Dendritic cell treated with granulocyte-macrophage colony-stimulating factor and Interleukin-4, amounts not matched to agents 40 ng/mL and 50 ng/mL, for 4 days (primary cell): ENCODE data around the gene SPATA31D1.

Experiments
- H3K27ac Mint-ChIP-seq: one replicate; pipeline ENCODE4 v1.8.0; 2022; ENCODE audit warnings: mild to moderate bottlenecking, mixed read lengths
- H3K27me3 Mint-ChIP-seq: one replicate; pipeline ENCODE4 v1.8.0; 2022; ENCODE audit warnings: mild to moderate bottlenecking, mixed read lengths
- H3K36me3 Mint-ChIP-seq: one replicate; pipeline ENCODE4 v1.8.0; 2022; ENCODE audit warnings: low read depth, mixed read lengths
- H3K4me1 Mint-ChIP-seq: one replicate; pipeline ENCODE4 v1.8.0; 2022; ENCODE audit warnings: low read depth, mixed read lengths
- H3K4me3 Mint-ChIP-seq: one replicate; pipeline ENCODE4 v1.8.0; 2022; ENCODE audit warnings: mild to moderate bottlenecking, moderate library complexity, mixed read lengths
- H3K9me3 Mint-ChIP-seq: one replicate; pipeline ENCODE4 v1.8.0; 2022; ENCODE audit warnings: mixed read lengths
- intact Hi-C: fragments of 100-400 bp; cut with micrococcal nuclease; formaldehyde crosslinking; loops from one replicate; pipeline ENCODE4 v1.15.0; 2022

SPATA31D1 gene

GRCh38 chr9:82037126-82037525 lies 48.6 kb downstream of the SPATA31D1 start:
- H3K36me3 Mint-ChIP-seq = no peaks in the 10 kb centered on the region
- no peak overlapping the region for H3K4me3 Mint-ChIP-seq
- intact Hi-C loops = no loop called here
- H3K27ac Mint-ChIP-seq = no peak overlapping the region
- H3K9me3 Mint-ChIP-seq = no peaks in the 10 kb centered on the region
- H3K27me3 Mint-ChIP-seq = no peaks in the 10 kb centered on the region
- no peaks in the 10 kb centered on the region for H3K4me1 Mint-ChIP-seq

DNA sequence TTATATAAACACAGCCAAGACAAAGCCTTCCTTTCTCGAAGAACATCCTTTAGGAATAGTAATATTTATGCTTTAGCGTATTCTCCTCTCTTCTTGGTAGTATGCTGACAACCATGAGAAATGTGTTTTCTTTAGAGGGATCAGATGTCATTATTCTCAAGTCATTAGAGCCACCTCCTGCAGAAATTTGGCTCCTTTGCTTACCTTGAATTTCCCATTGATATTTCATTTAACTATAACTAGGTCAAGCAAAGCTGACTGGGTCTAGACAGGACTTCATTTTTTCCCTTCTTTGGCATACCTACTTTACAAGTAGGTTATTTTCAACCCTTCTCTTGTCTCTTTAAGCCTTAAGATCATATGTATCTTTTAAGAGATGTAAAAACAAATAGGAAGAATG lies 50.3 kb downstream of the SPATA31D1 start:
- Mint-ChIP-seq H3K4me1 (no peaks in the 10 kb centered on the region), H3K27me3 (no peaks in the 10 kb centered on the region), H3K9me3 (no peaks in the 10 kb centered on the region), H3K36me3 (no peaks in the 10 kb centered on the region), H3K4me3 (no peak overlapping the region), H3K27ac (no peak overlapping the region)
- intact Hi-C loops = no loop called here
